GM18909 (cell line): ENCODE measurements around the gene RBP4.

ENCODE experiments used
- ATAC-seq: cut with Tn5 transposase; IDR thresholded peaks from one replicate; pipeline ENCODE4 v1.9.1; 2021; ENCODE audit warnings: mild to moderate bottlenecking; ENCODE audit not compliant: unreplicated experiment, poor library complexity

The RBP4 gene

GRCh38 chr10:93601146-93601773, at the start of gene RBP4:
Gene RBP4 (minus strand): TSS chr10:93601235. CDS start chr10:93601028, 207 bp downstream.
- no peak for ATAC-seq

DNA sequence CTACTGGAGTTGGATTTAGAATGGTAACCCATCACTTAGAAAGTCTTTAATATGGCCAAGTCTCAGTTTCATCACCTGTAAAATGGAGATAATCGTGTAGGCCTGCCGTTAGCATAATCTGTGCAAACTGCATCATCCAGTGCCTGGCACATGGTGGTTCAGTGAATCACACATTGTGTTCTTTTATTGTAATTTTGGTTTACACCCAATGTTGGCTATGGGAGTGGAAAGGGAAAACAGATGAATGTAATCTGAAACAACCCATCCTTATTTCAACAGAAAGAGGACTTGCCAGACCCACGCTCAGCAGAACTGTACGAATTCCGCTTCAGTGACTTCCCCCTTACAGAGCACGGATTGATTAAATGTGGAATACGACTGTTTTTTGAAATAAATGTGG, 38.8 kb upstream of the RBP4 start:
- ATAC-seq, result no peak

- ATAC-seq, result no peak
These were observed 29.9 kb upstream of the RBP4 start for GRCh38 chr10:93630625-93631557.

GRCh38 chr10:93629647-93630305, 28.7 kb upstream of the RBP4 start:
- ATAC-seq, result no peak

- no peak for ATAC-seq
These were observed 27.8 kb upstream of the RBP4 start for GRCh38 chr10:93628858-93629257.

DNA sequence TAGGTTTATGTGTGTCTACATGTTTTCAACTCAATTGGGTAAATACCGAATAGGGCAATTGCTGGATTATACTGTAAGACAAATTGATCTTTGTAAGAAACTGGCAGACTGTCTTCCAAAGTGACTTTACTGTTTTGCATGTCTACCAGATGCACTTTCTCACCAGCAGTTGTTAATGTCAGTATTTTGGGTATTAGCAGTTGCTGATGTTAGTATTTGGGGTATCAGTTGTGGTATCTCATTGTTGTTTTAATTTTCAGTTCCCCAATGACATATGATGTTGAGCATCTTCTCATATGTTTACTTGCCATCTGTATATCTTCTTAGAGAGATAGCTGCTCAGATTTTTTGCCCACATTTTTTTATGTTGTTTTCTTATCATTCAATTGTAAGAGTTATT, 21.9 kb upstream of the RBP4 start:
- no peak for ATAC-seq

GRCh38 chr10:93620925-93621324, 19.9 kb upstream of the RBP4 start:
- ATAC-seq, result no peak

DNA sequence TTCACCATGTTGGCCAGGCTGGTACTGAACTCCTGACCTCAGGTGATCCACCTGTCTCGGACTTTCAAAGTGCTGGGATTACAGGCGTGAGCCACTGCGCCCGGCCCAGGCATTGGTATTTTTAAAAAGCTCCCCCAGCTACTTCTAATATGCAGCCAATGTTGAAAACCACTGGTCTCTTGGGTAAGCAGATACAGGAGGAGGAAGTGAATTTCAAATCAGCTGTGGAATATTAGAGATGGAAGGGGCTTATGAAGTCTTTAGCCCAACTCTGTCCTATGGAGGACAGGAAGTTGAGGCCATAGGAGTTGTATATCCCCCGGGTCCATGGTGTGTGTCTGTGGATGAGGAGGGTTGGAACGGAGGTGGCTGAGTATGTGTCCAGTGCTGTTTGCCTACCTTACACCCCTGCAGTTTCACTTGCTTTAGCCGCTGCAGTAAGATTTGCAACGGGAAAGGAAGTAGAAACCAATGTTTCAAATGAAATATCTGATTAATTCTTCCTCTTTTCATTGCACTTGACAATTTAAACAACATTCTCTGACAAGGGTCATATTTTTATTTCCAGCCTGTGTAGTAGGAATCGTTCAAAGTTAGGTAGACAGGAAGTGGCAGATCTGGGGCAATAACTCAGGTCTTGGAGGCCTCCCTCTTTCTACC, 14.7 kb upstream of the RBP4 start:
- no peak for ATAC-seq

DNA sequence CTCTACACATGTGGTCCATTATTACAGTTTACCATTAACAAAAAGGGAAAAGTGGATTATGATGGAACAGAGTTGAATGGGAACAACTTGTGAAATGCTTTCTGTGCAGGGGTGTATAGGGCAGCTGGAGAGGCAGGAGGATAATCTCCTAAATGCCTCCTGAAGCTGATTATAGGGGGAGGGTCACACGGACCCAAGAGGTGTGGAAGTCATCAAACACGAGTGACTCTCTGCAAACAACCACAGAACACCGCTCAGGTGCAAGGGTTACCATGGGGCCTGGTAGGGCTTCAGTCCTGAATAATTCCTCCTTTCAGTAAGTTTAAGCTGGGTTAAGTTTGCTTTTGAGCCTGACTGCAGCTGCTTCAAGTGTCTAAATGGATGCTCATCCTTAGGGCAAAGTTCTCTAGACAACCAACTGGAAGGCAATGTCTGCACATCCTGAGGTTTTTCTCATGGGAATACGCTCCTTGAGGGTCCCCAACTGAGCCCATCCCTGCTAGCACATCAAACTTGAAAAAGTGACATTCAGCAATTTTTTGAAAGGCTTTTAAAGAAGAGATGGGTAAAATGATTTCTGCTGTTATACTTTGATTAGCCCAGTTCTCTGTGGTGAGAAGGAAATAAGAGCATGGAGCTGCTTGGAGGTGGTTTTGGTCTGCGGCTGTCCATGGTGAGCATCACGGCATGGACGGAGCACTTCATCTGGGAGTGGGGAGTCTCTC, 13.2 kb upstream of the RBP4 start:
- ATAC-seq, result no peak

GRCh38 chr10:93613126-93613525, 12.1 kb upstream of the RBP4 start:
- no peak for ATAC-seq

DNA sequence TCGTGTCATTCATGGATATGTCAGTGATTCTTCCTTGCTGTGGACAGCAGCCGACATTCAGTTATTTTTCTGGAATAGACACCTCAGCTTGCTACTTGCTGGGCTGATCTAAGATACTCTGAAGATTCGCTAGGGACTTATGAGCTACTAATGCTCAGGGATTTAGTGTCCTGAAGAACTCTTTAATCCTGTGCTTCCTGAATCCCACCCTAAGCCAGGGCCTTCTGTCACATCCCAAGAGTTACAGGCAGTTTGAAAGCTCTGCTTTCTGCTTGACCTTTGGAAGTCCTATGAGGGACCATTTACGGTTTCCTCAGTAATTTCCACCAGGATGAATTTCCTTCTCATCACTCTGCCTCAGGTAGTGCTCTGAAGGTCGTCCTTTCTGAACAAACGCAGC, 11.3 kb upstream of the RBP4 start, which contains the start of gene PDE6C:
PDE6C (plus strand) TSS at position 227 of the 400 bp plus-strand sequence. CDS start 189 bp downstream, outside the sequence.
- ATAC-seq, result no peak

DNA sequence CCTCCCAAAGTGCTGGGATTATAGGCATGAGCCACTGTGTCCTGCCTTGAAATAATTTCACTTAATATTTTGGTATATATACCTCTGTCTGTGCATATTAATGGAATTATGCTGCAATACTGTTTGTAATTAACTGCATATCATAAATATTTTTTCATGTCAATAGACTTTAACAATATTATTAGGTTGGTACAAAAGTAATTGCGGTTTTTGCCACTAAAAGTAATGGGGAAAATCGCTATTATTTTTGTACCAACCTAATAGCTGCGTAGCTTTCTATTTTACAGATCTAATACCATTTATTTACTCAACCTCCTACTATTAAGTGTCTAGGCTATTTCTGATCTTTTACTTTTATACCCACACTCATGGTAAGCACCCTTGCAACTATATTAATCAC, 7.4 kb upstream of the RBP4 start:
- ATAC-seq, result no peak

DNA sequence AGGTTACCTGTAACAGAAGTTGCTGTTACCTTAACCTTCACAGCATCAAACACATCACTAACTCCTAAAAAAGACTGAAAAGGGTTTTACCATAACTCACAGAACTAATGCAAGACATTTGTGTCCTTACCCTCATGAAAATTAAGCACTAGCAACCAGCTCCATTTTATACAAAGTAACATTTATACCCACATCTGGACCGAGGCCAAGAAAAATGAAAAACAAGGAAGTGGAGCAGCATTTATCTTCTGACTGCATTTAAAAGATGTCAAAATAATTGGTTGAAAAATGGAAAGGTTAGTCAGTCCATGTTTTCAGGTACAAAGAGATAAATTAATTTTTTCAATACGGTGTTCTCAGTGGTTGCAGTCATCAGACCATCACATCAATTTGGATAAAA, 3.1 kb upstream of the RBP4 start:
- ATAC-seq, result no peak

DNA sequence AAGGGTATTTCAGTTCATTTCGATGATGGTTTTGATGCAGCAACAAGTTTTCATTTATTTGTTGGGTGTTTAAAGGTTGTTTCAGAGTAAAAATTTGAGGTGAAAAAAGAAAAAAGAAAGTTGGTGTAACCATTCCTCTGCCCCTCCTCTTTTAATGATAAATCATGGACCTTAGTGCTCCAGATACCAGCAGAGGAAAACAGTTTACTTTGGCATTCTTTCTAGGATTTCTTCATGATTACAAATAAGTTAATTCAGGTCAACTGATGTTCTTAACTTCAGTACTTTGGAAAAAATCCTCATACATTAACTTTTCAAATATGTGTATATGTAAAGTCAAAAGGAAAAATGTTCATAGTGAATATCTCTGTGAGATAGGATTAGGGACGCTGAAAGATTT, 2.0 kb upstream of the RBP4 start:
- ATAC-seq, result no peak

DNA sequence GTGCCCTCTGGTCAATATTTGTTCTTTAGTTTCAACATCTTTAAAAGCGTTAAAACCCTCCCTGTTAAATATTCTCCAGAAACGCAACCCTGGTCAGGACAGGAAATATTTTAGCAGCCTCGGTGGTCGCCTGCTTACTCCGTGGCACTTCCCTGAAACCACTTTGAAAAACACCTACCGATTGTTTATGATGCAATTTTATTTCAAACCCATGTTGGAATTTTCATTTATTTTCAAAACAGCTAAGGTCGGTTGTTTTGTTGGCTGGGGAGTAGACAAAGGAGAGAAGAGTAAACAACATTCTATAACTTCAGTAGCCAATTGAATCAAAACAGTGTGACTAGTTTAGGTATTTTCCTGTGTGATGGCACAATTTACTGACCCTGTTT, 733 bp upstream of the RBP4 start:
- no peak for ATAC-seq

DNA sequence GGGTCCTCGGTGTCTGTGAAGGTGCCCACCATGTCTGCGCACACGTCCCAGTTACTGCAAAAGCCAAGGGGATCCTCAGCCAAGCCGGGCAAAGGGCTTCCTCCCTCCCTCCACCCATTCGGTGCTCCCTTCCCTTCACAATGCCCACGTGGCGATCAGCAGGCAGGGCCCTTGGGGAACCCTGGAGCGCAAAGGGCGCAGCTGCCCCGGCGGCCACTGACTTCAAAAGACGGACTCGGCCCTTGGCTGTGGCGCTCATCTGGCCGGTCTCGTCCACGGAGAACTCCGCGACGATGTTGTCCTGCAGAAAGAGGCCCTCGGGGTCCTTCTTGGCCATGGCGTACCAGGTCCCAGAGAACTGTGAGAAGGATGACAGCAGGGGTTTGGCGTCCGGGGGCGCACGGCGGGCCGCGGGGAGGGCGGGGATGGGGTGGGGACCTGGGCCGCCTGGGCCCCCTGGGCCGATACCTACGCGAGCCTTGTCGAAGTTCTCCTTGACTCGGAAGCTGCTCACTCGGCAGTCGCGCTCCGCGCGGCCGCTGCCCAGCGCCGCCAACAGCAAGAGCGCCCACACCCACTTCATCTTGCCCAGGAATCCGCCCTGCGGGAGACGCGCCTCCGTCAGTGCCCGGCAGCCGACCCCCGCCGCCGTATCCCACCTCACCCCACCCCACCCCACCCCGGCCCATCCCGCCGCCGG, 439 bp downstream of the RBP4 start:
- ATAC-seq, result no peak

GRCh38 chr10:93599778-93600177, 1.3 kb downstream of the RBP4 start:
- ATAC-seq, result no peak

- no peak for ATAC-seq
These were observed 1.7 kb downstream of the RBP4 start for GRCh38 chr10:93599335-93599734.

- no peak for ATAC-seq
These were observed 2.9 kb downstream of the RBP4 start for GRCh38 chr10:93598157-93598556.
